Fibroblast of villous mesenchyme (primary cell): ENCODE data around the gene CCR6. TPM values are rescaled to one million over a fixed set of nuclear protein-coding genes. Genes with fewer than 3 reads are reported as not detected.

Experiments used
- DNase-seq: peaks from one replicate; pipeline ENCODE4 v3.0.0-alpha.2; 2010; ENCODE audit warnings: low read depth
- H3K4me3 ChIP-seq: 2 replicates; pipeline ENCODE4 v1.5.1; 2011; ENCODE audit warnings: low read depth, mild to moderate bottlenecking, low read length
- total RNA-seq: library from RNA; depleted of rRNA; stranded (reverse); fragments of >200 nt; gene quantifications from 2 replicates; pipeline ENCODE4 v1.2.3, GENCODE V29; 2012
- TF ChIP-seq, protein P1 (sequence below): IDR thresholded peaks from 2 replicates; pipeline ENCODE4 v1.5.1; 2012; ENCODE audit warnings: low read depth, mild to moderate bottlenecking, low read length; ENCODE audit not compliant: insufficient read depth

The CCR6 gene
- total RNA-seq, 1 donor: not detected

DNA sequence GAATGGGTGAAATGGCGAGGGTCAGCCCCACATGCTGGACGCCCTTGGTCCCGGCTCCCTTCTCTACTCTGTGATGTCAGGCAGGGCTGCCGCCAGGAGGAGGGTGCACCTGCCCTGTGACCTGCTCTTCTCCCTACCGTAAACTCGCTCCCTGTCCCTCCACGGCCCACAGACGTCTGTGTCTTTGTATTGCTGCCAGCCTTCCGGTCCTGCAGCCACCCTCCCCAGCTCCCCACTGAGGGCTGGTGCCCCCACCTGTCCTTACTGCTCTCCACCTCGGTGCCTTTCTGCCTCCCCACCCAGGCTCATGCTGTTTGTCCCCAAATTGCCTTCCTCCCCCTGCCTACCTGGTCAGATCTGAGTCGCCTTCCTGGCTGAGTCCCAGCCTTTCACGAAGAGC, 4.1 kb upstream of the CCR6 start:
- TF ChIP-seq, protein P1, sequence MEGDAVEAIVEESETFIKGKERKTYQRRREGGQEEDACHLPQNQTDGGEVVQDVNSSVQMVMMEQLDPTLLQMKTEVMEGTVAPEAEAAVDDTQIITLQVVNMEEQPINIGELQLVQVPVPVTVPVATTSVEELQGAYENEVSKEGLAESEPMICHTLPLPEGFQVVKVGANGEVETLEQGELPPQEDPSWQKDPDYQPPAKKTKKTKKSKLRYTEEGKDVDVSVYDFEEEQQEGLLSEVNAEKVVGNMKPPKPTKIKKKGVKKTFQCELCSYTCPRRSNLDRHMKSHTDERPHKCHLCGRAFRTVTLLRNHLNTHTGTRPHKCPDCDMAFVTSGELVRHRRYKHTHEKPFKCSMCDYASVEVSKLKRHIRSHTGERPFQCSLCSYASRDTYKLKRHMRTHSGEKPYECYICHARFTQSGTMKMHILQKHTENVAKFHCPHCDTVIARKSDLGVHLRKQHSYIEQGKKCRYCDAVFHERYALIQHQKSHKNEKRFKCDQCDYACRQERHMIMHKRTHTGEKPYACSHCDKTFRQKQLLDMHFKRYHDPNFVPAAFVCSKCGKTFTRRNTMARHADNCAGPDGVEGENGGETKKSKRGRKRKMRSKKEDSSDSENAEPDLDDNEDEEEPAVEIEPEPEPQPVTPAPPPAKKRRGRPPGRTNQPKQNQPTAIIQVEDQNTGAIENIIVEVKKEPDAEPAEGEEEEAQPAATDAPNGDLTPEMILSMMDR: no peak
- no peak for DNase-seq
- no peak overlapping the region for H3K4me3 ChIP-seq

DNA sequence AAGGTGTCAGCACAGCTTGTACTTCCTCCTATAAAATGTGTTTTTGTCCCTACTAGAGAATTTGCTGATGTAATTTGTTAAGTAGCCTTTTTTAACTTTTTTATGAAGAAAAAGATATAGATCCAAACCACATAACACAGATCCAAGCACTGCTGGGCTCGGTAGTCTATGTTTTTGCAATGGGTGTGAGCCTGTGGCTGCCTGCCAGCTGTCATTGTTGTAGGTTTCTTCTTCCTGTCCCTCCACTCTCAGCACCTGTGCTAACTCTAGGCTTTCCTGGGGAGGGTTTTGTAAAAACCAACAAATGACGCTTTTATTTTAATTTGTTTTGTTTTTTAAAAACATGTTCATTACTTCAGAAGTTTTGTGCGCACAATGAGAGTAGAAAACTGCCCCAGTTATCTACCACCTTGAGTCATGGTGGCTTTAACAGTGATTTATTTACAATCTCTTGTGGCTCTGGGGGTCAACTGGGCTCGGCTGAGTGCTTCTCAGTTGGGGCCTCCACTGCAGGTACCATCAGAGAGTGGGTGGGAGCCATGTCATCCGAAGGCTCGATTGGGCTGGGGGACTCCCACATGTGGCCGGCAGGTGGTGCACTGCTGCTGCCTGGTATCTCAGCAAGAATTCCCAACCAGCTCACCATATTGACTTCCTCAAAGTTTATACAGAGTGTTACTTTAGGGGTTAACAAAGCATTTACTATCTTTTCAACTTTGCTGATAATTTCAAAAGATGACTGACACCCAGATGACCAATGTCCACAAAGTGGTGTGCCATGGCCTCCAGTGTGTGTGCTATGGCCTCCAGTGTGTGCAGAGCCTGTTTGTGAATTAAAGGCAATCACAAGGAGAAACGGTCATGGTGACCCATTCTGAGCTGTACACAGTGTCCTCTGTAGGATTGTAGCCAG, 3.0 kb upstream of the CCR6 start:
- DNase-seq: no peak
- H3K4me3 ChIP-seq: no peak overlapping the region
- TF ChIP-seq, protein P1: no peak

DNA sequence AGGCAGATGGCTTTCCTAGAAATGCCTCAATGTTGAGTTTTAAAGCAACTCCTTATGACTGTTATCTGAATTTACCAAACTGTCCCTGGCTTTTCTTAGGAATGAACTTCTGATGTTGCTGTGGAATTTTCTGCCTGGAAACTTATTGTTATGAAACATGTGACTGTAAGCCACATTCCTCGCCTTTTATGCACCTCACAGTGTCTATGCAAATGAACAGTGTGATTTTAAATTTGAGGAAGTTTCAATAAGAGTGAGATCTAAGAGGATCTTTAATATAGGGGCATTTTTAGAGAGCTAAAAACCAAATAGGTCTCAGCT, 2.4 kb upstream of the CCR6 start:
- H3K4me3 ChIP-seq: no peak overlapping the region
- TF ChIP-seq, protein P1: no peak
- no peak for DNase-seq

DNA sequence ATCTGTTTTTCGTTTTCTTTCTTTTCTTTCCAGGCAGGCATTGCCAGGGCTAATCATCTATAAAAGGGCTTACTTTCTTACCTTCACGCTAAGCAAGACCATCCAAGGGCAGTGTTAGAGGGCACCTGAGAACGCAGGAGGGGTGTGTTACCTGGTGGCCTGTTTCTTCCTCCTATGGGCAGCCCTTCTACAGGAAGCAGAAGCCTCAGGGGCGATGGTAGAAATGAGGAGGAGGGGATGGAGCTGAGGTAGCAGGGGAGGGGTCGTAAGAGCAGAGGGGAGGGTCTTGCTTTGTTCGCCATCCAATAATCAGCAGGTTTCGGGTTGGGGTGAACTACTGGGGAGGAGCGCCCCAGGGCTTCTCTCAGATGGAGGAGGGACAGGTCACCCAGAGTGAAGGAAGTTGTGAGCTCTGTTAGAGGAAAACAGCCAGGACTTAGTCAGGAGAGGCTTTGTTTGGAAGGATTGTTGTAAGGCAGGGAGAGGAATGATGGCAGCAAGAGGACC, 1.5 kb upstream of the CCR6 start:
- H3K4me3 ChIP-seq: no peak overlapping the region
- DNase-seq: no peak
- TF ChIP-seq, protein P1: no peak

DNA sequence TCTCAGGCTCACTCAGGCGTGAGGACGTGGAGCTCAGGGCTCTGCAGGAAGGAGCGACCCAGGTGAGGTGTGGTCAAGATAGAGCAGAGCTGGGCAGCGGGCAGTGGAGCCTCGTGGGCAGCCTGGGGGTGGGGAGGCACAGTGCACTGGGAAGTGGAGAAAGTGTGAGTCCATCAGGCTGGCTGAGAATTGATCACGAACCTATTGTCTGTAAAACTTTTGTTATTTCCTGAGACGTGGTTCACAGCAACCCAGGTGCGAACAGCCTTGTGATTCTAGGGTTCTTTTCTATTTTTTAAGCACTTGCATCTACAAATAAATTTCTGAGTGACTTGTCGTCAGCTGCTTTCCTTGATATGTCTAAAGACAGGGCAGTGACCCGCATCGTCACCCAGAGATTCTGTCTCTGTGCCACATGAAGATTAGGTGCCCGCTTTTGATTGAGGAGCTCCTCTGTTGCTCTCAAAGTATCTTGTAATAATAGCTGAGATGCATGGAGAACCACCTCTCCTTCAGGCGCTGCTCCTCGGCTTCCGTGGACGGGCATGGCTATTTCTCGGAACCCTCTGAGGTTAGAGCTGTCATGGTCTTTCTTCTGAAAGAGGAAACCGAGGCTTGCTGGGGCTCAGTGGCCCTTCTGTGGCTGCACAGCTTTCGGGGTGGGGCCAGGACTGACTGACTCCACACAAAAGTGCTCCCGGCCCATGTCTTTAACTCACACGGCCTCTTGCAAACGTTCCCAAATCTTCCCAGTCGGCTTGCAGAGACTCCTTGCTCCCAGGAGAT, 662 bp upstream of the CCR6 start:
- no peak overlapping the region for H3K4me3 ChIP-seq
- TF ChIP-seq, protein P1: no peak
- no peak for DNase-seq

DNA sequence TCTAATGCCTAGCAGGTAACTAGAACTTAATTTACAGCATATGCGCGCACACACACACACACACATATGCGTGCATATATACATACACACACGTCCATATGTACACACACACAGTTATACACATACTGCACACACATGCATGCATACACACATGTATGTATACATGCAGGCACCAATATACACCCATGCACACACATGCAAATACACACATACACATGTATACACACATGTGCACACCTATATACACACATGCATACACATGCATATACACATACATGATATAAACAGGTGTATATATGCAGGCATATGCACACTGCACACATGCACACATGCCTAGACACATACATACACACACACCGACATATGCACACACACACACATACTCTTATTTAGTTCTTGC, 1.9 kb downstream of the CCR6 start:
- TF ChIP-seq, protein P1: no peak
- DNase-seq: no peak
- no peak overlapping the region for H3K4me3 ChIP-seq
